Measurements from ENCODE around the gene CNTNAP2. TPM values are rescaled to one million over a fixed set of nuclear protein-coding genes. Genes with fewer than 3 reads are reported as not detected.

The CNTNAP2 gene
- total and polyA plus RNA-seq, 9 of the 15 experiments (the other 6 are each of a cell fraction or from before 2014, with no cell fraction given) = 0.04 to 0.62 (median 0.09) TPM; not detected in 4

DNA sequence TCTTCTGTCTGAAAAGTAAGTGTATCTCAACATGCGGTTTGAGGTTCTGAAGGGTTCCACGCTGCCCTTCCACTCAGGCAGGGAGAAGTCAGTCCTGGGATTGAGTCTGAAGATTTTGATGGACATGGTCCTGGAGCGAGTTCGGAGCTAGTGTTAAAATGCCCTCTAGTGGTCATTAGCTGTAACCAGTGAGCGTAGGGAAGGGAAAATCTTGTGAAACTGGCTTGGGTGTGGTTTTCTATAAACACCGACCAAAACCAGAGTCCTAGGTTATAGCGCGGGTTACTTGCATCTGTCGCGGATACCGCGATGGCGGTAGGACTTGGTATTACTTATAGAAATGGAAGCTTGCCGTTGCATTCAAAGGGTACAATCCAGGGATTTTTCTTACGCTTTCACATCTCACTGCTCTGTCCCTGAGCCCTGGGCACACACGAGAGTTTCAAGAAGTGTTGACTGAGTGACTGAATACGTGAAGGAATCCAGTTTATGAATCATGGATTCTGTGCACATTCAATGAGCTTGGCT is 2125.8 kb downstream of the CNTNAP2 start:
- intact Hi-C loops (cut with micrococcal nuclease) = loop anchor here (5.0 to 10.0 kb wide), 2 partner anchors 130 to 998 kb away; no protein-coding TSS in a partner anchor
- H3K4me3 ChIP-seq = no peak overlapping the region
- ChIA-PET CTCF (ENCODE audit: low intra/inter-chr PET ratio) (interaction anchor here (0.8 to 1.0 kb wide), 2 partner anchors 9 to 900 kb away, joined by 3 read pairs; no protein-coding TSS in a partner anchor), POLR2A (interaction anchor here (0.7 to 0.8 kb wide), 2 partner anchors 125 to 134 kb away, joined by 3 read pairs; no protein-coding TSS in a partner anchor)
- H3K79me2 ChIP-seq (ENCODE audit: control insufficient read depth, insufficient read depth, low read length) = no peaks in the 10 kb centered on the region
- under 1% methylated on average over 17 of the region's 17 CpGs for WGBS (ENCODE audit: insufficient coverage, low coverage, missing lambda C conversion rate)
- ATAC-seq (peak; percentile 98), DNase-seq (ENCODE audit: extremely low read depth in 1 of 4, low spot score in 3 of 4) (peak; percentile 63 to 73 (median 68)), FAIRE-seq (peak; percentile 98)
- H3K36me3 ChIP-seq (ENCODE audit: control insufficient read depth, insufficient read depth, low read length) = no peaks in the 10 kb centered on the region
- no peak overlapping the region for H3K27ac ChIP-seq (ENCODE audit: extremely low read depth, low read depth, low read length)
- no peaks in the 10 kb centered on the region for H3K4me1 ChIP-seq (replicated peaks in 1 of 2; ENCODE audit: control insufficient read depth in 2 of 2, insufficient read depth in 2 of 2, low read length in 2 of 2)
- H3K9me3 ChIP-seq (replicated peaks; ENCODE audit: control insufficient read depth, insufficient read depth, low read depth, low read length) = no peaks in the 10 kb centered on the region
- no TSS peak for BruUV-seq (replicated peaks)
- no peak overlapping the region for H2AFZ ChIP-seq (ENCODE audit: low read depth, low read length)
- H4K20me1 ChIP-seq (replicated peaks; ENCODE audit: control insufficient read depth, insufficient read depth, low read length) = no peaks in the 10 kb centered on the region
- H3K9ac ChIP-seq (ENCODE audit: insufficient read depth in 1 of 2, low read depth in 2 of 2, low read length in 2 of 2) = no peak overlapping the region
- in situ Hi-C loops (cut with MboI) = no loop called here
- no peaks in the 10 kb centered on the region for H3K9me1 ChIP-seq (ENCODE audit: control insufficient read depth, insufficient read depth, low read length)
- H3K4me2 ChIP-seq (ENCODE audit: insufficient read depth, low read length) = no peak overlapping the region
- no peaks in the 10 kb centered on the region for H3K27me3 ChIP-seq (ENCODE audit: control insufficient read depth in 2 of 2, insufficient read depth in 2 of 2, low read length in 2 of 2)
- TF ChIP-seq, protein P1, sequence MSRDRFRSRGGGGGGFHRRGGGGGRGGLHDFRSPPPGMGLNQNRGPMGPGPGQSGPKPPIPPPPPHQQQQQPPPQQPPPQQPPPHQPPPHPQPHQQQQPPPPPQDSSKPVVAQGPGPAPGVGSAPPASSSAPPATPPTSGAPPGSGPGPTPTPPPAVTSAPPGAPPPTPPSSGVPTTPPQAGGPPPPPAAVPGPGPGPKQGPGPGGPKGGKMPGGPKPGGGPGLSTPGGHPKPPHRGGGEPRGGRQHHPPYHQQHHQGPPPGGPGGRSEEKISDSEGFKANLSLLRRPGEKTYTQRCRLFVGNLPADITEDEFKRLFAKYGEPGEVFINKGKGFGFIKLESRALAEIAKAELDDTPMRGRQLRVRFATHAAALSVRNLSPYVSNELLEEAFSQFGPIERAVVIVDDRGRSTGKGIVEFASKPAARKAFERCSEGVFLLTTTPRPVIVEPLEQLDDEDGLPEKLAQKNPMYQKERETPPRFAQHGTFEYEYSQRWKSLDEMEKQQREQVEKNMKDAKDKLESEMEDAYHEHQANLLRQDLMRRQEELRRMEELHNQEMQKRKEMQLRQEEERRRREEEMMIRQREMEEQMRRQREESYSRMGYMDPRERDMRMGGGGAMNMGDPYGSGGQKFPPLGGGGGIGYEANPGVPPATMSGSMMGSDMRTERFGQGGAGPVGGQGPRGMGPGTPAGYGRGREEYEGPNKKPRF (IDR thresholded peaks at IDR 0.05; ENCODE audit: low read depth, low read length) = no peak
- TF ChIP-seq FOXA3 (CRISPR knock-in tag; conservative IDR thresholded peaks at IDR 0.05 in 1 of 2, IDR thresholded peaks at IDR 0.05 in 1 of 2) (no peak), POLR2AphosphoS5 (IDR thresholded peaks at IDR 0.05; ENCODE audit: control insufficient read depth, insufficient read depth, low read depth, low read length) (no peak), SREBF2 (CRISPR knock-in tag; IDR thresholded peaks at IDR 0.05) (no peak), BRCA1 (IDR thresholded peaks at IDR 0.05) (no peak), BRCA1 (CRISPR knock-in tag; IDR thresholded peaks at IDR 0.05) (no peak), SIN3A (IDR thresholded peaks at IDR 0.05; ENCODE audit: borderline replicate concordance in 2 of 2, control insufficient read depth in 1 of 2, low read depth in 2 of 2, low read length in 2 of 2) (no peak), CREM (IDR thresholded peaks at IDR 0.05; ENCODE audit: low read depth) (peak; percentile 52; the same call in 1 of the 2 replicates), RBM15 (IDR thresholded peaks at IDR 0.05; ENCODE audit: insufficient read depth, low read length) (no peak), NEUROD1 (IDR thresholded peaks at IDR 0.05; ENCODE audit: borderline replicate concordance, low read depth, low read length, partially characterized antibody) (no peak), ZNF124 (CRISPR knock-in tag; IDR thresholded peaks at IDR 0.05) (no peak), KLF6 (CRISPR knock-in tag; IDR thresholded peaks at IDR 0.05; ENCODE audit: borderline replicate concordance) (no peak), RB1 (IDR thresholded peaks at IDR 0.05; ENCODE audit: low read depth) (peak; percentile 31; the same call in 1 of the 2 replicates), TAF7 (tag; IDR thresholded peaks at IDR 0.05) (no peak), ZNF436 (CRISPR knock-in tag; IDR thresholded peaks at IDR 0.05) (no peak), SMC3 (conservative IDR thresholded peaks at IDR 0.05; ENCODE audit: insufficient read depth, low read depth, low read length) (peak; percentile 46; the same call in 1 of the 2 replicates)
- TF ChIP-seq, protein P2, sequence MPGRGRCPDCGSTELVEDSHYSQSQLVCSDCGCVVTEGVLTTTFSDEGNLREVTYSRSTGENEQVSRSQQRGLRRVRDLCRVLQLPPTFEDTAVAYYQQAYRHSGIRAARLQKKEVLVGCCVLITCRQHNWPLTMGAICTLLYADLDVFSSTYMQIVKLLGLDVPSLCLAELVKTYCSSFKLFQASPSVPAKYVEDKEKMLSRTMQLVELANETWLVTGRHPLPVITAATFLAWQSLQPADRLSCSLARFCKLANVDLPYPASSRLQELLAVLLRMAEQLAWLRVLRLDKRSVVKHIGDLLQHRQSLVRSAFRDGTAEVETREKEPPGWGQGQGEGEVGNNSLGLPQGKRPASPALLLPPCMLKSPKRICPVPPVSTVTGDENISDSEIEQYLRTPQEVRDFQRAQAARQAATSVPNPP (IDR thresholded peaks at IDR 0.05; ENCODE audit: borderline replicate concordance, insufficient read depth, insufficient read length) = no peak
- TF ChIP-seq, protein P3, sequence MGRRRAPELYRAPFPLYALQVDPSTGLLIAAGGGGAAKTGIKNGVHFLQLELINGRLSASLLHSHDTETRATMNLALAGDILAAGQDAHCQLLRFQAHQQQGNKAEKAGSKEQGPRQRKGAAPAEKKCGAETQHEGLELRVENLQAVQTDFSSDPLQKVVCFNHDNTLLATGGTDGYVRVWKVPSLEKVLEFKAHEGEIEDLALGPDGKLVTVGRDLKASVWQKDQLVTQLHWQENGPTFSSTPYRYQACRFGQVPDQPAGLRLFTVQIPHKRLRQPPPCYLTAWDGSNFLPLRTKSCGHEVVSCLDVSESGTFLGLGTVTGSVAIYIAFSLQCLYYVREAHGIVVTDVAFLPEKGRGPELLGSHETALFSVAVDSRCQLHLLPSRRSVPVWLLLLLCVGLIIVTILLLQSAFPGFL (CRISPR knock-in tag; IDR thresholded peaks at IDR 0.05) = 0 out of 2 replicates have a peak, but pooled peaks have one; percentile 46
